ENCODE results near the gene MIEF1.

MIEF1 gene

GRCh38 chr22:39532215-39533073 lies 30.4 kb downstream of the MIEF1 start, which contains the start of gene RPS19BP1:
Gene RPS19BP1, minus strand, starts transcription at chr22:39532748. Its CDS starts 10 bp downstream, at chr22:39532738.
- DNase-seq = peak; percentile 99

DNA sequence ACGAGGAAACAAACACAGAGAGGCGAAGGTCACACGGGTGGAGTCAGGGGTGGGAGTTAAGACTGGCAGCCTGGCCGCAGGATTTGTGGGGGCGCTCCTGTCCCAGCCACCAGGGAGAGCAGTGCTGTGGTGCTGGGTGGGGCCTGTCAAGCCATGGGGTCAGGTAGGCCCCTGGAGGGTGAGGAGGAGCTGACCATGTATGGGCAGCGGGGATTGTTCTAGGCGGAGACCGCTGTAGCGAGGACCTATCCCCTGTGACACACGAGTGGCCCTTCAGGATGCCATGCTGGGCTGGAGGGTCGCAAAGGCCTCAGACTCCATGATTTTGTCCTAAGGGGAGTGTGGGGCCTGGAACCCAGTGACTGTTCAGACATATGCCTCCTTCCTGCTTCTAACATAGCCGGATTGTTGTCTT lies 32.0 kb downstream of the MIEF1 start:
- DNase-seq = no peak

DNA sequence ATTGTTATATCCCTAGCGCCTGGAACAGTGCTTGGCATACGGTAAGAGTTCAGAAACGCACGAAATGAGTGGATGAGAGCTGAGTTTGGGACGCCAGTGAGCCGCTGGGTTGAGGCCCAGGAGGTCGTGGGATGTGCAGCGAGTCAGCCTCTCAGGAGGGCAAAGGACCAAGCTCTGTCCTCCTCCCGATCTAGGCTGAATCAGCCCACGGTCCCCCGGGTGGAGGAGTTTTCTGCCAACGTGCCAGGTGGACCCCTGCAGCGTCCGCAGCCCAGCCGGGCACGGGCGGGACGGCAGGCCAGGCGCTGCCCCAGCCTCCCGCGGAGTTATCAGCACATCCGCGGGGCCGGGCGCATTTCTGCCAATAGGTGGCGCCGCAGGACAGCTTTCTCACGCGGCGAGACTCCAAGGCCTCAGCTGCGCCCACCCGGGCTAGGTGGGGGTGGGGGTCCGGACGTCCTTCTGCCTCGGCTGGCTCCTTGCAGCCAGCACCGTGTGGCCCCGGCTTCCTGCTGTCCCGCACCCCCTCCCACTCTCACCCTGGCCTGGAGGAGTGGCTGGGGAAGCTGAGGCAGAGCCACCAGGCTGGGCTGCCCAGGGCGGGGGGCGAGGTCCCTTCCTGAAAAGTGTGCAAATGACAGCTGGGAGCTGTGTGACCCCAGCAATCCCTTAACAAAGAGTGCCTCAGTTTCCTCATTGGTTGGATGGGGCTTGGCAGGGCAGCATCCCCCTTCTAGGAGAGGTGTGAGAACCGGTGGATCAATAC lies 32.7 kb downstream of the MIEF1 start:
- peak; percentile 89 for DNase-seq

DNA sequence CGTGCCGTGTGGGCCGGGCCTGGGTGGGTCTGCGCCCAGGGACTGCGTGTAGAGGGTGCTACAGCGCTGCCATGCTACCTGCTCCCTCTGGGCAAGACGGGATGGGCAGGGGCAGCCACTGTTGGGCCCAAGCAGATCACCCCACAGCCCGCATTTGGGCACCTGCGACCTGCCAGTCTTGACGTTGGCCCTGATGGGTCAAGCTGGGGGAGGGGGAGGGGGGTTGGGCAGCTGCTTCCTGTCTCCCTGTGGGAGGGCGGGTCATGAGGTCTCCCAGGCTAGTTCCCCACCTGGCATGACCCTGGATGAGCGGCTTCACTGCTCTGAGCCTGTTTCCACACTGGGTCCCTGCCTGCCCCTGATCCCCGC lies 33.3 kb downstream of the MIEF1 start:
- peak; percentile 23 for DNase-seq

- DNase-seq = peak; percentile 12
Measured at GRCh38 chr22:39535831-39536449, 33.9 kb downstream of the MIEF1 start.

- DNase-seq = peak; percentile 16
Measured at GRCh38 chr22:39536711-39537110, 34.6 kb downstream of the MIEF1 start.

GRCh38 chr22:39537975-39538374 lies 35.9 kb downstream of the MIEF1 start:
- peak; percentile 11 for DNase-seq

DNA sequence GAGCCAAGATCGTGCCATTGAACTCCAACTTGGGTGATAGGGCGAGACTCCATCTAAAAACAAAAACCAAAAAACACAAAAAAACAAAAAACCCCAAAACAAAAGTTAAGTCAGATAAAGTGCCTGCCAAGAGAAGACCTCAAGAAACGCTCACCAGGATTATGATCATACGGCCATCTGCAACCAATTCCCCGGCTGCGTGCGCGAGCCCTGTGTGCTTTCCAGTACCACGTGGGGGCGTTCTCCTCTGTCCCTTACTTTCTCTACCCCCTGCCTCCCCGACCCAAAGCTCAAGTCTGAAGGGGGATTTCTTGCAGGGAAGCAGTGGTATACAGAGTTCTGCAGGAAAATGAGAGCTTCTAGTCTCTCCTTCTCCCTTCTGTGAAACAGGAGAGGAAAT lies 41.0 kb downstream of the MIEF1 start:
- no peak for DNase-seq

GRCh38 chr22:39545386-39546365 lies 43.6 kb downstream of the MIEF1 start:
- no peak for DNase-seq

GRCh38 chr22:39546889-39547586 lies 44.9 kb downstream of the MIEF1 start:
- no peak for DNase-seq

DNA sequence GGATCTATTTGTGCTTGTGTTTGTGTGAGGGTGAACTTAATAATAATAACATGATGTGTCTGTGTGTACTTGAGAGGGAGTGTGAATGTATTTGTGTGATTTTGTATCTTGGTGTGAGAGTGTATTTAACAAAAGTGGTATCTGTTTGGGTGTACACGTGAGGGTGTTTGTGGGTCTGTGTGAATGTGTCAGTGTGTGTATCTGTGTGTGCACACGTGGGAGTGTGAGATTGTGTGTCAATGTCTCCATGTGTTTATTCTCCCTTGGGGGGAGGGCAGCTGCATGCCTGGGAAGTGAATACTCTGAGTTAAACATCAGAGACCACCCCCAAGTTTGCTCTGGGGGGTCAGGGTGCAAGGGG lies 45.5 kb downstream of the MIEF1 start:
- DNase-seq = no peak

DNA sequence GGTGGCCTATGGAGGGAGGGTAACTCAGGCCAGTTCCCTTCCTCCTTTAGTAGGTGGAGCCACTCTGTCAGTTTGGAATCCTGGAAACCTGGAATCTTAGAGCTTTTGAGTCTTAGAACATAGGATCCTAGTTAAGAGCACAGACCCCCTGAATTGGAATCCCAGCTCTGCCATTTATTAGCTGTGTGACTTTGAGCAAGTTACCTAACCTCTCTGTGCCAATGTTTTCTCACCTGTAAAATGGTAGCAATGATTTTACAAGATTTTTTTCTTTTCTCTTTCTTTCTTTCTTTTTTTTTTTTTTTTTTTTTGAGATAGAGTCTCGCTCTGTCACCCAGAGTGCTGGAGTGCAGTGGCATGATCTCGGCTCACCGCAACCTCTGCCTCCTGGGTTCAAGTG lies 51.3 kb downstream of the MIEF1 start:
- no peak for DNase-seq

DNA sequence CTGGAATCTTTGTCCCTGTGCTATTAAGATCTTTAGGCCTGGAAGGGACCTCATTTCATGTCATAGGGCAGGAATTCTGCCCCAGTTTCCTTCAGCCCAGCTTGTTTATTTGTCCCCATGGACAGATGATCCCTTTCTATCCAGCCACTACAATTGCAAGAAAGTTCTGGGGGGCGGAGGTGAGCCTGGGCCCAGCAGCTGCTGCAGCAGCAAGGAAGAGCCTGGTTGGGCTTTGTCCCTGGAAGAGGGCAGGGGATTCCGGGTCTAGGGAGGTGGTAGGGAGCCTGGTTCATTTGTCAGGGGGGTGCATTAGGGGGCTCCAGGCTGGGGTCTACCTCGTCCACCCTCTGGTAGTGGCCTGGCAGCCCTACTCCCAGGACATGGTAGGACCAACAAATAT lies 52.1 kb downstream of the MIEF1 start:
- no peak for DNase-seq

- no peak for DNase-seq
Measured at GRCh38 chr22:39556970-39557841, 55.1 kb downstream of the MIEF1 start.

GRCh38 chr22:39558254-39558727 lies 56.2 kb downstream of the MIEF1 start:
- DNase-seq = no peak

DNA sequence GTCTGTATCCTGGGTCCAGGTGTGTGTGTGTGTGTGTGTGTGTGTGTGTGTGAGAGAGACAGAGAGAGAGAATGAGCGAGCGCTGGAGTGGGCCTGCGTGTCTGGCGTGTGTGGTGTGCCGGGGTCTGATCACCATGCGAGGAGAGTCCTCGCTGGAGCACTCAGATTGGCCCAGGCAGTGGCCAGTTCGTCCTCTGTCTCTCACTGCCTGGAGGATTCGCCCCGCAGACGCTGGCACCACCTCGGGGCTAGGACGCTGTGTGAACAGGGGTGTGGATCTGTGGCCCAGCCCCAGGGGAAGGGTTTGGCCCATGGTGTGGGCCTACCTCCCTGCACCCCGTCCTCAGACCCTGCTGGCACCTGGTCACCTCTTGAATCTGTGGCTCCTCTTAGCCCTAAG lies 56.9 kb downstream of the MIEF1 start:
- DNase-seq = no peak

DNA sequence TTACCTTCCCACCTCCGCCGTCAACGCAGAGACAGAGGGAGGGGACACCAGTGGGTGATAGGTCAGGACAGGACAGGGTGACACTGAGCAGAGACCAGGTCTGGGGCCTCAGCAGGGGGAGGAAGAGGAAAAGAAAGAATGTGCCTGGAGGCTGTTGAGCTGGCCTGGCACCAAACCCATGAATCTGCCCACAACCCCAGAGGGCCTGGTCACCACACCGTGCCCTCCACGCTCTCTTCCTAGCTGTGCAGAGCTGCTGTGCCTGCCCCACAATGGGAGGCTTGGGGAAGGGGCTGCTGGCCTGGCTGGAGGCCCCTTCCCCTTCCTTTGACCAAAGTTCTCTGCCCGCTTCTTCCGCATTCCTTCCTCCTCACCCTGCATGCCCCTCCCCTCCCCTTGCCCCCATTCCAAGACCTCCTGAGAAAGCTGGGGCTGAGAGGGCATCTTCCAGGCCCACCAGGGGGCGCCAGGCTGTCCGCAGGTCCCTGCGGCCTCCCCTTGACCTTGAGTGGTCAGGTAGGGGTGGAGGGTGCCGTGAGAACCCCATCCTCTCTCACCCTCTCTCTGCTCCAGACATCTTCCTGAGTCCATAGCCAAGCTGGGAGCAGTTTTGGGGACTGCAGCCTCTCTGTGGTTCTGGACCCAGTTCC lies 57.5 kb downstream of the MIEF1 start:
- no peak for DNase-seq

DNA sequence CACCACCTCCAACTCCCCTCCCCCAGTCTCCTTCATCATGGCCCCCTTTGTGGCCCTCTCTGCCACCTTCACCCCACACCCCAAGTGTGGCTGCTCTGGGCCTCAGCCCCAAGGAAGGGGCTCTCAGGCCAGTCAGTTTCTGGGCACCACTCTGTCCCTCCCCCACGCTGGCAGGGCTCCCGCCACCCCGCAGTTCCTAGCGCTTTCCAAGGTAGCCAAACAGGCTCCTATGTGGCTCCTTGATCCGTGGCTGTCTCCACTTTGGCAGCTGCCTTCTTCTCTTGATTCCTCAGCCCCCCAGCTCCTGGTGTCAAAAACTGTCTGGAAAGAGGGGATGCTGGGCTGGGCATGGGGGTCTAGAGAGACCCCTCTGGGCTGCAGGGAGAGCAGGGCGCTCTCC lies 58.0 kb downstream of the MIEF1 start:
- DNase-seq = no peak

- no peak for DNase-seq
Measured at GRCh38 chr22:39562839-39563489, 60.9 kb downstream of the MIEF1 start.
